ENCODE results near the gene RAB8A. TPM values are rescaled to one million over a fixed set of nuclear protein-coding genes. Genes with fewer than 3 reads are reported as not detected.

The RAB8A gene
- total RNA-seq, 1 experiment from 2014 or later: 103 TPM

DNA sequence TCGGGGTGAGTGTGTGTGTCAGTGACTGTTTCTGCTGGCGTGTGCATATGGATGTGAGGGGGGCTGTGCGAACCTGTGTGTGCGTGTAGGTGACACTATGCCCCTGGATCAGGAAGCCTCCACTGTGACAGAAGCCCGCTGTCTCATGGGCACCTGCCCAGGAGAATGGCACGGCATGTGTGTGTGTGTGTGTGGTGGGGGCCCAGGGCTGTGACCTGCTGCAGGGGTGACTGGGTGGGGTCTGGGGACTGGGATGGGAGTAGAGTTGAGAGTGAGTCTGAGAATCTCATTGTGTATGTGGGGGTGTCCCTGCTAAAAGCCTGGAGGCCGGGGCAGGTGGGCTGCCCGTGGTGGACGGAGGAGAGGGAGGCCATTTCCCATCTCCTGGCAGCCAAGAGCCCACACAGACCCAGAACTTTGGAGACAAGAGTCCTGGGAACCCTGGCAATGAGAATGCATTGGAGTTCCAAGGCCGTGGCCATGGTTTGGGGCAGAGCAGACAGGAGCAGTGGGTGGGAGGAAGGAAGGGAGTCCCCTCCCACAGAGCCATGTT lies 41.8 kb upstream of the RAB8A start:
- TF ChIP-seq, protein P1, sequence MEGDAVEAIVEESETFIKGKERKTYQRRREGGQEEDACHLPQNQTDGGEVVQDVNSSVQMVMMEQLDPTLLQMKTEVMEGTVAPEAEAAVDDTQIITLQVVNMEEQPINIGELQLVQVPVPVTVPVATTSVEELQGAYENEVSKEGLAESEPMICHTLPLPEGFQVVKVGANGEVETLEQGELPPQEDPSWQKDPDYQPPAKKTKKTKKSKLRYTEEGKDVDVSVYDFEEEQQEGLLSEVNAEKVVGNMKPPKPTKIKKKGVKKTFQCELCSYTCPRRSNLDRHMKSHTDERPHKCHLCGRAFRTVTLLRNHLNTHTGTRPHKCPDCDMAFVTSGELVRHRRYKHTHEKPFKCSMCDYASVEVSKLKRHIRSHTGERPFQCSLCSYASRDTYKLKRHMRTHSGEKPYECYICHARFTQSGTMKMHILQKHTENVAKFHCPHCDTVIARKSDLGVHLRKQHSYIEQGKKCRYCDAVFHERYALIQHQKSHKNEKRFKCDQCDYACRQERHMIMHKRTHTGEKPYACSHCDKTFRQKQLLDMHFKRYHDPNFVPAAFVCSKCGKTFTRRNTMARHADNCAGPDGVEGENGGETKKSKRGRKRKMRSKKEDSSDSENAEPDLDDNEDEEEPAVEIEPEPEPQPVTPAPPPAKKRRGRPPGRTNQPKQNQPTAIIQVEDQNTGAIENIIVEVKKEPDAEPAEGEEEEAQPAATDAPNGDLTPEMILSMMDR (conservative IDR thresholded peaks at IDR 0.05): no peak
- Histone ChIP-seq H2AK5ac (ENCODE audit: insufficient read length, low read length) (no peak overlapping the region), H2BK15ac (ENCODE audit: low read depth, low read length) (no peak overlapping the region), H3K27me3 (ENCODE audit: insufficient read depth, low read length) (no peaks in the 10 kb centered on the region), H4K8ac (replicated peaks; ENCODE audit: insufficient read length, low read depth, low read length) (no peak overlapping the region), H4K20me1 (ENCODE audit: control insufficient read depth, insufficient read depth, insufficient read length) (no peaks in the 10 kb centered on the region), H3K79me1 (ENCODE audit: insufficient read depth, low read depth, low read length, poor library complexity, severe bottlenecking) (no peaks in the 10 kb centered on the region), H3K56ac (ENCODE audit: insufficient read length, low read depth, low read length) (no peak overlapping the region), H3K18ac (ENCODE audit: insufficient read length, low read depth, low read length) (no peak overlapping the region), H3K27ac (ENCODE audit: insufficient read length, low read depth, low read length) (no peak overlapping the region), H3K9me3 (ENCODE audit: control insufficient read depth, low read depth, low read length) (no peaks in the 10 kb centered on the region), H2BK12ac (ENCODE audit: insufficient read length, low read depth, low read length) (no peak overlapping the region), H3K79me2 (ENCODE audit: insufficient read depth, low read length) (no peaks in the 10 kb centered on the region), H3K23me2 (ENCODE audit: insufficient read length, low read depth, low read length, poor library complexity, severe bottlenecking) (no peaks in the 10 kb centered on the region), H2BK5ac (ENCODE audit: insufficient read length, low read length) (no peak overlapping the region), H3K23ac (ENCODE audit: insufficient read length, low read depth, low read length) (no peak overlapping the region), H2BK120ac (ENCODE audit: low read depth, low read length, poor library complexity, severe bottlenecking) (no peak overlapping the region), H4K5ac (ENCODE audit: insufficient read length, low read depth, low read length) (no peak overlapping the region), H3T11ph (ENCODE audit: low read length) (no peak overlapping the region), H3K9ac (ENCODE audit: extremely low read depth, insufficient read length, low read length) (no peak overlapping the region), H4K91ac (ENCODE audit: insufficient read length, low read depth, low read length) (no peak overlapping the region), H2BK20ac (ENCODE audit: low read depth, low read length, poor library complexity, severe bottlenecking) (no peak overlapping the region), H2AFZ (ENCODE audit: low read length) (no peak overlapping the region), H3K4me1 (ENCODE audit: insufficient read depth, low read length) (peaks cover 4% of the 10 kb centered on the region; the same call in 1 of the 2 replicates), H3K4ac (ENCODE audit: low read depth, low read length) (no peak overlapping the region), H3K4me2 (ENCODE audit: insufficient read depth, insufficient read length, low read length) (no peak overlapping the region), H3K14ac (ENCODE audit: insufficient read depth, low read length) (no peak overlapping the region)
- 100% methylated on average over 1 of the region's 10 CpGs for WGBS (ENCODE audit: extremely low coverage, insufficient read length, low lambda C conversion rate)
- no peak for DNase-seq
- Mint-ChIP-seq H3K27me3 (ENCODE audit: low read depth) (no peaks in the 10 kb centered on the region), H3K27ac (no peak overlapping the region), H3K36me3 (ENCODE audit: insufficient read depth in 1 of 3, low read depth in 3 of 3) (no peaks in the 10 kb centered on the region; a peak in 1 of 7 replicates), H3K9me3 (no peaks in the 10 kb centered on the region), H3K4me3 (no peak overlapping the region), H3K4me1 (peaks cover 21 to 25% of the 10 kb centered on the region in 2 experiments)

Measured in H9 (cell line).